Measurements from ENCODE around the gene PSMD9. TPM values are rescaled to one million over a fixed set of nuclear protein-coding genes. Genes with fewer than 3 reads are reported as not detected.

PSMD9 gene
- total RNA-seq, 5 donors from 2014 or later (not counting 1 experiment from before 2014, with no cell fraction given), result 42.1 to 57.3 (median 48.1) TPM

DNA sequence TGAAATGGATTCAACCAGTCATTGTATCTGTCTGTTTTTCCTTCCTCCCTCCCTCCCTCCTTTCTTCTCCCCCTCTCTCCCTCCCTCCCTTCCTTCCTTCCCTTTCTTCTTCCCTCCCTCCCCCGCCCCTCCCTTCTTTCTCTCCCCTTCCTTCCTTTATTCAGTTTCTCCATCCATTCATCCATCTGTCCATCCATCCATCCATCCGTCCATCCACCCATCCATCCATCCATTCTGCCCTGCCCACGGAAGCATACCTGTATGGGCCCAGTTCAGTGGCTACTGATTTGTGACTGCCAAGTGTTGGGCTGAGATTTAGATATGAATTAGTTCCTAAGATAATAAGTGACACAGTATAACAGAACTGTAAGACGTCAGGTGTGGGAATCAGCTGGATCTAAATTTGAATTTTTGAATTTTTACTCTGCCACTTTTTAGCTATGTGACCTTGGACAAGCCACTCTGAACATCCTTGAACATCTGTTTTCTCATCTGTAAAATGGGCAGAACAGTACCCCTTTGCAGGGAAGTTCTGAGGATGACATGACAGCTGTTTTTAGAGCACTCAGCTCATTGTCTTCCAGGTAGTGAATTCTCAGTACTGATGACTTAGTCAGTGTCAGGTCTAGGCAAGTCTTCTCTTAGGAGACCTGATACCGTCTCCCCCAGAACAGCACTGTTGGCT, 72.7 kb downstream of the PSMD9 start:
- Mint-ChIP-seq H3K4me1 (no peaks in the 10 kb centered on the region), H3K36me3 (no peaks in the 10 kb centered on the region), H3K4me3 (no peak overlapping the region), H3K27ac (no peak overlapping the region), H3K9me3 (no peaks in the 10 kb centered on the region), H3K27me3 (no peaks in the 10 kb centered on the region)
- ATAC-seq (replicated peaks in 1 of 4), result no peak
- no peak overlapping the region for H3K4me3 ChIP-seq (ENCODE audit: control insufficient read depth in 1 of 2, extremely low read depth in 1 of 2, low read length in 1 of 2)
- H3K27me3 ChIP-seq (replicated peaks in 1 of 2; ENCODE audit: control insufficient read depth in 2 of 2, extremely low read depth in 1 of 2, insufficient read depth in 2 of 2, low read length in 1 of 2), result no peaks in the 10 kb centered on the region
- CTCF ChIA-PET, result interaction anchor here (0.5 to 0.6 kb wide), 2 partner anchors 13 to 691 kb away, joined by 3 read pairs; no protein-coding TSS in a partner anchor
- H3K4me1 ChIP-seq (ENCODE audit: control insufficient read depth in 1 of 2, extremely low read depth in 1 of 2, insufficient read depth in 2 of 2, low read length in 2 of 2), result no peaks in the 10 kb centered on the region
- H3K9me3 ChIP-seq, result no peaks in the 10 kb centered on the region
- no peaks in the 10 kb centered on the region for H3K36me3 ChIP-seq (ENCODE audit: control insufficient read depth in 2 of 2, extremely low read depth in 1 of 2, insufficient read depth in 1 of 2, low read length in 1 of 2)
- H3K27ac ChIP-seq (ENCODE audit: low read length), result no peak overlapping the region
- WGBS (ENCODE audit: insufficient coverage), result 100% methylated on average over 1 of the region's 5 CpGs
- POLR2A ChIA-PET, result interaction anchor here in 1 of 2 donors (0.6 kb wide), 1 partner anchor 22 kb away, joined by 4 read pairs; no protein-coding TSS in a partner anchor
- no peak for DNase-seq

DNA sequence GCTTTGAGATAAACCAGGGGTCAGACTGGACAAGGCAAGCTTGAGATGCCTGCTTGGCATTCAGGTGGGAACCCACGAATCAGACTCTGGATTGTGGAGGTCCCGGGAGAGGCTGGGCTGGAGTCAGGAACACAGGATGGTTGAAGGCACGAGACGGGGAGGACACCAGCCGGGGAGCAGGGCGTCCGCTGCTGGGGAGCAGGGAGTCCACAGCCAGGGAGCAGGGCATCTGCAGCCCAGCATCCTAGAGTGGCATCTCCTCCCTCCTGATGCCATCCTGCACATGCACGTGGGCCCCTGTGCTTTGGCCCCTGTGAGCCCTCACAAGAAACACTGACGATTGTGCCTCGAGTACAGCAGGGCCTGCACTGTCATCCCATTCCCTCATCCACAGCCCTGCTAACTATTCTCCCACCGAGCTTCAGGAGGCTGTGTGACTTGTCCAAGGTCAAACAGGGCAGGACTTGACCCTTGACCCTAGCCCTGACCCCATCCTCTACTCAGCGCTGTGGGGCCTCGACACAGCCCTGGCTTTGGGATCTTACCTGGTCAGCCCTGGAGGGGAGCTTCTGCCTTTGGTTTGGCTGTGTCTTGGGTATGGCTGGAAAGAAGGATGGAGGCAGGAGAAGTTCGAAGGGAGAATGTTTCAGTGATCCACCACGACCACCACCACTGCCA, 74.9 kb downstream of the PSMD9 start:
- 90% methylated on average over 11 of the region's 15 CpGs for WGBS (ENCODE audit: insufficient coverage)
- no peaks in the 10 kb centered on the region for H3K4me1 ChIP-seq (ENCODE audit: control insufficient read depth in 1 of 2, extremely low read depth in 1 of 2, insufficient read depth in 2 of 2, low read length in 2 of 2)
- H3K9me3 ChIP-seq, result no peaks in the 10 kb centered on the region
- no peak overlapping the region for H3K4me3 Mint-ChIP-seq
- H3K36me3 ChIP-seq (ENCODE audit: control insufficient read depth in 2 of 2, extremely low read depth in 1 of 2, insufficient read depth in 1 of 2, low read length in 1 of 2), result no peaks in the 10 kb centered on the region
- H3K4me3 ChIP-seq (ENCODE audit: control insufficient read depth in 1 of 2, extremely low read depth in 1 of 2, low read length in 1 of 2), result no peak overlapping the region
- H3K36me3 Mint-ChIP-seq, result no peaks in the 10 kb centered on the region
- no peaks in the 10 kb centered on the region for H3K9me3 Mint-ChIP-seq
- CTCF ChIA-PET, result no interaction called here
- no peaks in the 10 kb centered on the region for H3K4me1 Mint-ChIP-seq
- POLR2A ChIA-PET, result no interaction called here
- H3K27ac Mint-ChIP-seq, result no peak overlapping the region
- no peak for DNase-seq
- no peaks in the 10 kb centered on the region for H3K27me3 ChIP-seq (replicated peaks in 1 of 2; ENCODE audit: control insufficient read depth in 2 of 2, extremely low read depth in 1 of 2, insufficient read depth in 2 of 2, low read length in 1 of 2)
- no peaks in the 10 kb centered on the region for H3K27me3 Mint-ChIP-seq
- ATAC-seq (replicated peaks in 1 of 4), result no peak
- H3K27ac ChIP-seq (ENCODE audit: low read length), result no peak overlapping the region

DNA sequence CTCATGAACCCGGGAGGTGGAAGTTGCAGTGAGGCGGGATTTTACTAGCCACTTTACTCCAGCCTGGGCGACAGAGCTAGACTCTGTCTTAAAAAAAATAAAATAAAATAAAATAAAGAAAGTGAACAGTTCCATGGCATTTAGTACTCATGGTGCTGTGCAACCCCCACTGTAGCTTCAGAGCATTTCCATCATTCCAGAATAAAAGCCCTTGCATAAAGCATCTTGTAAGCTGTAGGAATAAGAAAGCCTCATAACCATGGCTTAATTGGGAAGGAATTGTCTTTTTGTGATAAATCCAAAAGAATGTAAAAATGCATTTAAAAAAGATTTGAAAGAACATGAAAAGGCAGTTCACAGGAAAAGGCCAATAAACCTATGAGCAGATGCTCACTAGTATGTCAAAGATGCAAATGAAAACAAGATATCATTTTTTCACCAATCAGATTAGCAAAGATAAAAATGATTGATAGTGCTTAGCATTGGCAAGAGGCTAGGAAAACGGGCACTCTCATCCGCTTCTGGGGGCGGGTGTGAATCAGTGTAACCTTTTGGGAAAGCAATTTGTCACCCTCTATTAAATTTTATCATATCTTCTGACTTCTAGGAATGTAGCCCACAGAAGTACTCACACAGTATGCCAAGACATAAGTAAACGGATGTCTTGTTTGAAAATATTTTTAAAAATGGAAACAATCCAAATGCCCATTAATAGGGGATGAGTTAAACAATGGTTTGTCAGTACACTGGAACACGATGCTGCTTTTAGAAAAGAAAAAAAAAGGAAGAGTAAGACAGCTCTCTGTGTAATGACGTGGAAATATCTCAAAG, 76.4 kb downstream of the PSMD9 start:
- CTCF ChIA-PET, result no interaction called here
- ATAC-seq (replicated peaks in 1 of 4), result no peak

DNA sequence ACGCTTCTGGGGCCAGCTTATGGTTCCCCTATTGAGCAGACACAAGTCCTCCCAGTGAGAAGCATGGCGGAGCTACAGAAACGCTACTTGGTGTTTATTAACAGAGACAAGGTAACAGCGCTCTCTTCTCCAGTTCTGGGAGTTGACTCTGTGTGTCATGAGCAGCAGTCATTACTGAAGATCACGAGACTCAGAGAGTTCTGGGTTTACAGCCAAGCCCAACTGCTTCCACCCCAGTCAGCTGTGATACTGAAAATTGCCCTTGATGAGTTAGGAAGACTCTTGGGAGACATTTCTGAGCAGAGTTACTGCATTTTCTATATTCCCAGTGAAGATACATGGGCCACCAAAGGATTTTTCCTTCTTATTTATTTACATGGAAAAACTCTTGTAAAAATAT, 78.4 kb downstream of the PSMD9 start:
- H3K27ac ChIP-seq (ENCODE audit: low read length), result no peak overlapping the region
- no peaks in the 10 kb centered on the region for H3K4me1 ChIP-seq (ENCODE audit: control insufficient read depth in 1 of 2, extremely low read depth in 1 of 2, insufficient read depth in 2 of 2, low read length in 2 of 2)
- no peaks in the 10 kb centered on the region for H3K9me3 ChIP-seq
- Mint-ChIP-seq H3K36me3 (peaks cover 2% of the 10 kb centered on the region), H3K4me1 (peaks cover 1 to 4% (median 2%) of the 10 kb centered on the region in 3 donors), H3K4me3 (no peak overlapping the region), H3K9me3 (peaks cover 0 to under 1% (median 0%) of the 10 kb centered on the region in 3 donors), H3K27ac (no peak overlapping the region), H3K27me3 (no peaks in the 10 kb centered on the region)
- DNase-seq, result no peak
- H3K36me3 ChIP-seq (ENCODE audit: control insufficient read depth in 2 of 2, extremely low read depth in 1 of 2, insufficient read depth in 1 of 2, low read length in 1 of 2), result no peaks in the 10 kb centered on the region
- CTCF ChIA-PET, result no interaction called here
- WGBS (ENCODE audit: insufficient coverage), result 88% methylated on average over 4 of the region's 5 CpGs
- no peak overlapping the region for H3K4me3 ChIP-seq (ENCODE audit: control insufficient read depth in 1 of 2, extremely low read depth in 1 of 2, low read length in 1 of 2)
- ATAC-seq (replicated peaks in 1 of 4), result no peak
- POLR2A ChIA-PET, result interaction anchor here in 1 of 2 donors (0.6 kb wide), 1 partner anchor 137 kb away, joined by 6 read pairs; no protein-coding TSS in a partner anchor
- no peaks in the 10 kb centered on the region for H3K27me3 ChIP-seq (replicated peaks in 1 of 2; ENCODE audit: control insufficient read depth in 2 of 2, extremely low read depth in 1 of 2, insufficient read depth in 2 of 2, low read length in 1 of 2)

More for the DNA sequence above, 76.4 kb downstream of the PSMD9 start:
- Mint-ChIP-seq H3K4me1 (peaks cover 1 to 4% (median 2%) of the 10 kb centered on the region in 3 donors), H3K4me3 (no peak overlapping the region), H3K9me3 (no peaks in the 10 kb centered on the region), H3K27ac (no peak overlapping the region), H3K27me3 (no peaks in the 10 kb centered on the region), H3K36me3 (no peaks in the 10 kb centered on the region)
- Histone ChIP-seq H3K27ac (ENCODE audit: low read length) (no peak overlapping the region), H3K36me3 (ENCODE audit: control insufficient read depth in 2 of 2, extremely low read depth in 1 of 2, insufficient read depth in 1 of 2, low read length in 1 of 2) (no peaks in the 10 kb centered on the region), H3K4me3 (ENCODE audit: control insufficient read depth in 1 of 2, extremely low read depth in 1 of 2, low read length in 1 of 2) (no peak overlapping the region), H3K9me3 (no peaks in the 10 kb centered on the region), H3K4me1 (ENCODE audit: control insufficient read depth in 1 of 2, extremely low read depth in 1 of 2, insufficient read depth in 2 of 2, low read length in 2 of 2) (no peaks in the 10 kb centered on the region), H3K27me3 (replicated peaks in 1 of 2; ENCODE audit: control insufficient read depth in 2 of 2, extremely low read depth in 1 of 2, insufficient read depth in 2 of 2, low read length in 1 of 2) (no peaks in the 10 kb centered on the region)
- no CpG with 5 or more reads among the region's 9 CpGs for WGBS (ENCODE audit: insufficient coverage)
- POLR2A ChIA-PET, result no interaction called here
- DNase-seq, result no peak

Other genes starting within 250 kb of the PSMD9 start
- gene MORN3, start 219.1 kb upstream of the PSMD9 start, total RNA-seq, result 10 to 100 TPM in 2 of 5 donors, 1 to 10 TPM in 3; 3.9 to 17.6 (median 8.3) TPM
- 10 to 100 TPM in 3 of 5 donors, 1 to 10 TPM in 2; 7.9 to 11.1 (median 10.3) TPM for gene TMEM120B, start 176.0 kb upstream of the PSMD9 start, total RNA-seq
- gene RHOF, start 95.1 kb upstream of the PSMD9 start, total RNA-seq, result 100 to 1,000 TPM; 137 to 158 (median 145) TPM
- 100 to 1,000 TPM in 1 of 5 donors, 10 to 100 TPM in 4; 87.7 to 106 (median 96.0) TPM for gene SETD1B, start 84.8 kb upstream of the PSMD9 start, total RNA-seq
- gene HPD, start 29.9 kb upstream of the PSMD9 start, total RNA-seq, result under 1 TPM in 3 of 5 donors, not detected in 2; 0.39 to 0.92 (median 0.58) TPM
- under 1 TPM; 0.50 to 0.61 (median 0.57) TPM for gene CFAP251, start 29.8 kb downstream of the PSMD9 start, total RNA-seq
- gene BCL7A, start 133.1 kb downstream of the PSMD9 start, total RNA-seq, result 1 to 10 TPM; 5.3 to 7.4 (median 6.7) TPM
- gene MLXIP, start 190.0 kb downstream of the PSMD9 start, total RNA-seq, result 100 to 1,000 TPM in 2 of 5 donors, 10 to 100 TPM in 3; 87.9 to 113 (median 98.3) TPM